Kidney capillary endothelial cell (primary cell): ENCODE results near the gene PROZ.

Experiments
- DNase-seq: peaks from one replicate; pipeline ENCODE4 v3.0.0-alpha.2; 2018; ENCODE audit warnings: low spot score

PROZ gene

DNA sequence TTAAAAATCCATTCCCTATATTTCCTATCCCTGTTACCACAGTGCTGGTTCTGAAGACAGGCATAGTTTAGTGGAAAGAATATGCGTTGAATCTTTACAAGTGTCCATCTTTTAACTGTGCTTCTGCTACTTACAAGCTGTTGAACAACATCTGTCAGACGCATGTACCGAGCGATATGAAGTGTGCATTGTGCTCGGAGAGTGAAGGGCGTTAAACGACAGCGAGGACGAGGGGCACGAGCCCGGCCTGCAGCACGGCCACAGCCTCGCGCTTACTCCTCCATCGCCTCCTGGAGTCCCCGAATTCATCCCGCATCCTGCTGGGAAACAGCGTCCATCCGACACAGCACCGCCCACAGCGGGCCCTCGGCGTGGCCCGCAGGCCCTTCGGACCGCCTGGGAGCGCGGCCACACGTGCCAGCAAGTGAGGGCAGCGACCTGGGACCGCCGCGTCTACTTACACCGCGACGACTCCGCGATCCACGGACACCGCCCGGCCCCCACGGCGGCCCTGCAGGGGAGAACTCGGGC is 49.5 kb downstream of the PROZ start:
- DNase-seq: peak; percentile 53

- peak; percentile 81 for DNase-seq
Measured at GRCh38 chr13:113208421-113209335, 50.2 kb downstream of the PROZ start, which contains the start of gene PCID2. TSS of gene PCID2 (minus strand) at chr13:113208669. CDS start at chr13:113208634, 35 bp downstream.

- peak; percentile 37 for DNase-seq
Measured at GRCh38 chr13:113209336-113209758, 50.9 kb downstream of the PROZ start, which contains the start of gene CUL4A. TSS of gene CUL4A (plus strand) at chr13:113209613. CDS start at chr13:113209628, 15 bp downstream.

DNA sequence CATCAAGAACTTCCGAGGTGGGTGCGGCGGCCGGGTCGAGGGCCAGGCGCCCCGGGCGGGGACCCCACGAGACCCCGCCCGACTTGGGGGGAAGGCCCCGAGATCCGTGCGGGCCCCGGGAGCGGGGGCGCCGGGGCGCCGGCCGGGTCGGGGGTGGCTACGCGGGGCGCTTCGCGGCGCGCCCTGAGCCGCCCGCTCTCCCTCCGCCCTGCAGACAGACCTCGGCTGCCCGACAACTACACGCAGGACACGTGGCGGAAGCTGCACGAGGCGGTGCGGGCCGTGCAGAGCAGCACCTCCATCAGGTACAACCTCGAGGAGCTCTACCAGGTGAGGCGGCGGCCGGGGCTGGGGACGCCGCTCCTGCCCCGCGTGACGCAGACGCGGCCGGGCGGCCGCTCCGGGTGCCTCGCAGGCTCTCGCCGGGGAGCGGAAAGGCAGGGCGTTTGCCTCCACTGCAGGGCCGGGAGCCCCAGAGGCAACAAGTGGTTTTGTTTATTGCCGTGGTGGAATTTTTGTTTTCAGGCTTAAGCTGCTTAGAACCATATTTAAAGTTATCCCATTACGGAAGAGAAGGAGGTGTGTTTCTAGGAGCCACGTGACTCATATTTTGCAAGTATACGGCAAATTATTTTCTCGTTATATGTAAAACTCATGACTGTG is 51.4 kb downstream of the PROZ start:
- DNase-seq: peak; percentile 46

DNA sequence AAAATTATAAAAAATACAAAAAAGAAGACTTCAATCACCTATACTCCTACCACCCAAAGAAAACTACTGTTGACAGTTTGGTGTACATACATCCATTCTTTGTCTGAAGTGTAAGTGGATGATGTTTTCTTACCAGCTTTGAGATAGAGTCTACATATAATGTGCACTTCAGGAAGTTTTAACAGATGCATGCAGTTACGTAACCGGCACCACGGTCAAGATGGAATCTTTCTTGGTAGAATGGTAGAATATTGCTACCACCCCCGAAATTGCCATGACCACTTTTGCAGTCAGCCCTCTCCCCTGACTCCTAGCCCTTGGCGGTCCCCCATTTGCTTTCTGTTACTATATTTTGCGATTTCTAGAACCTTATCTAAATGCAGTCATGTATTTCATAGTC is 52.4 kb downstream of the PROZ start:
- DNase-seq: no peak

- DNase-seq: no peak
Measured at GRCh38 chr13:113211774-113212173, 53.3 kb downstream of the PROZ start.

- no peak for DNase-seq
Measured at GRCh38 chr13:113216254-113217048, 58.0 kb downstream of the PROZ start.

DNA sequence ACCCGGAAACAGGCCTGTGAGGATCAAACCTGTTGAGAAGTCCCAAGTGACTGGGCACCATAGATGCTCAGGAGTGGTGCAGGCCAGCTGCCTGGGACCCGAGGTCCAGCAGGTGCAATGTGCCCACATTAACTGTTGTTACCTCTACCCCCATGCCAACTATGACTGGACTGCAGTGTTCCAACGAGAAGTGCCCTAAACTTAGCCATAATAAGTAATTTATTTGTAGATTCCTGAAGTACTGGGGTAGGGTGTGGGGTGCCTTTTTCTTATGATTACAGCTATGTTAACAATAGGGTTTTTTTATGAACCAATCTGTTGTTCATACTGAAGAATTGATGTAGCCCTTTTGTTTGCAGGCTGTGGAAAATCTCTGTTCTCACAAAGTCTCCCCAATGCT is 60.1 kb downstream of the PROZ start:
- no peak for DNase-seq

GRCh38 chr13:113219256-113219940 is 61.0 kb downstream of the PROZ start:
- no peak for DNase-seq

- no peak for DNase-seq
Measured at GRCh38 chr13:113220141-113220598, 61.7 kb downstream of the PROZ start.

GRCh38 chr13:113220877-113221276 is 62.4 kb downstream of the PROZ start:
- DNase-seq: no peak
